Fibroblast of lung (primary cell): ENCODE results near the gene FOXP2. TPM values are rescaled to one million over a fixed set of nuclear protein-coding genes. Genes with fewer than 3 reads are reported as not detected.
A peak's percentile ranks its signal among the peaks of the same experiment; 100 is the strongest.

ENCODE experiments used
- DNase-seq, 2 donors: peaks; one replicate each; pipeline versions ENCODE4 v3.0.0 to v3.0.0-alpha.2; 2010; ENCODE audit warnings: low read depth in 2 of 2
- H2AFZ ChIP-seq: 2 replicates; pipeline ENCODE4 v1.5.1; 2012; ENCODE audit warnings: low read length, control low read depth, inconsistent platforms
- H3K27ac ChIP-seq: 2 replicates; pipeline ENCODE4 v1.5.1; 2011; ENCODE audit warnings: low read length, control low read depth; ENCODE audit not compliant: insufficient read depth
- H3K27me3 ChIP-seq: 2 replicates; pipeline ENCODE4 v1.5.1; 2011; ENCODE audit warnings: mild to moderate bottlenecking, low read length; ENCODE audit not compliant: control insufficient read depth, insufficient read depth
- H3K36me3 ChIP-seq: 2 replicates; pipeline ENCODE4 v1.5.1; 2011; ENCODE audit warnings: low read length; ENCODE audit not compliant: control insufficient read depth, insufficient read depth
- H3K4me1 ChIP-seq: 2 replicates; pipeline ENCODE4 v1.5.1; 2011; ENCODE audit warnings: low read length; ENCODE audit not compliant: control insufficient read depth, insufficient read depth; ENCODE audit errors: extremely low read depth
- H3K4me2 ChIP-seq: 2 replicates; pipeline ENCODE4 v1.5.1; 2011; ENCODE audit warnings: low read length, control low read depth; ENCODE audit not compliant: insufficient read depth; ENCODE audit errors: extremely low read depth
- H3K4me3 ChIP-seq, 4 experiments: fragments of 200-600 bp in 1 of 4; sonication (generic) in 1 of 4; replicated peaks in 1 of 4; 2 replicates each; pipeline ENCODE4 v1.5.1; 2011 to 2016; ENCODE audit warnings: low read length in 4 of 4, low read depth in 3 of 4, mild to moderate bottlenecking in 3 of 4, control low read depth in 2 of 4, inconsistent platforms in 1 of 4, mixed read lengths in 1 of 4; ENCODE audit not compliant: insufficient read depth in 1 of 4; ENCODE audit errors: control extremely low read depth in 1 of 4
- H3K79me2 ChIP-seq: 2 replicates; pipeline ENCODE4 v1.5.1; 2012; ENCODE audit warnings: mild to moderate bottlenecking, low read length, inconsistent platforms; ENCODE audit not compliant: control insufficient read depth, insufficient read depth
- H3K9ac ChIP-seq: 2 replicates; pipeline ENCODE4 v1.5.1; 2011; ENCODE audit warnings: mild to moderate bottlenecking, low read length, control low read depth; ENCODE audit not compliant: insufficient read depth
- H3K9me3 ChIP-seq: 2 replicates; pipeline ENCODE4 v1.5.1; 2012; ENCODE audit warnings: low read depth, low read length; ENCODE audit not compliant: control insufficient read depth, insufficient read depth
- H4K20me1 ChIP-seq: 2 replicates; pipeline ENCODE4 v1.5.1; 2011; ENCODE audit warnings: low read length; ENCODE audit not compliant: control insufficient read depth, insufficient read depth; ENCODE audit errors: extremely low read depth
- CTCF ChIP-seq, 2 donors: IDR thresholded peaks in 1 of 2; conservative IDR thresholded peaks in 1 of 2; 1 replicate in 1 of 2; 2 replicates in 1 of 2; pipeline ENCODE4 v1.5.1; 2011 to 2012; ENCODE audit warnings: low read length in 2 of 2, control low read depth in 1 of 2, inconsistent platforms in 1 of 2, low read depth in 1 of 2, mild to moderate bottlenecking in 1 of 2
- EZH2 ChIP-seq: IDR thresholded peaks from 2 replicates; pipeline ENCODE4 v1.5.1; 2012; ENCODE audit warnings: low read length, control low read depth, mild to moderate bottlenecking; ENCODE audit errors: missing control alignments
- polyA minus RNA-seq: library from RNA; depleted of rRNA, polyadenylated mRNA; stranded (reverse); fragments of >200 nt; gene quantifications from 2 replicates; pipeline ENCODE4 v1.2.3, GENCODE V29; 2011; ENCODE audit warnings: low replicate concordance
- polyA plus RNA-seq, 2 donors: library from polyadenylated mRNA; depleted of rRNA in 1 of 2; stranded (reverse) in 1 of 2; unstranded in 1 of 2; fragments of >200 nt; gene quantifications; 2 replicates each; pipeline ENCODE4 v1.2.1, GENCODE V29; 2011 to 2012; ENCODE audit warnings: missing spikeins in 1 of 2
- total RNA-seq: library from RNA; depleted of rRNA; stranded (reverse); fragments of >200 nt; gene quantifications from 2 replicates; pipeline ENCODE4 v1.2.1, GENCODE V29; 2014

Gene FOXP2
- total RNA-seq: 4.9 and 8.4 TPM in 2 replicates
- 2.8 and 5.4 TPM in 2 replicates for polyA plus RNA-seq
- polyA plus RNA-seq (2012): 1.2 and 2.7 TPM in 2 replicates
- 1.3 and 4.4 TPM in 2 replicates for polyA minus RNA-seq

GRCh38 chr7:114414156-114415063 lies at the start of gene FOXP2:
Gene FOXP2, plus strand, starts transcription at chr7:114414815. Its CDS starts 11,697 bp downstream, at chr7:114426512.
- Histone ChIP-seq H3K27ac (no peak within 1 kb of the TSS), H2AFZ (peak within 1 kb of the TSS; percentile 65), H3K9me3 (no peaks in the 10 kb centered on the region), H4K20me1 (no peaks in the 10 kb centered on the region), H3K9ac (no peak within 1 kb of the TSS), H3K36me3 (no peaks in the 10 kb centered on the region), H3K27me3 (no peaks in the 10 kb centered on the region), H3K79me2 (no peaks in the 10 kb centered on the region), H3K4me2 (peak within 1 kb of the TSS; percentile 64), H3K4me3 (peak within 1 kb of the TSS; percentile 3 to 76 (median 22)), H3K4me1 (peaks cover 3% of the 10 kb centered on the region)
- no peak for TF ChIP-seq EZH2
- TF ChIP-seq CTCF (conservative IDR thresholded peaks at IDR 0.05 in 1 of 2, IDR thresholded peaks at IDR 0.05 in 1 of 2; ENCODE audit: low read depth in 1 of 2, low read length in 2 of 2): no peak
- peak; percentile 46 to 81 for DNase-seq

- no peak overlapping the region for H3K9ac ChIP-seq
- H3K27ac ChIP-seq: no peak overlapping the region
- no peak for DNase-seq
- no peaks in the 10 kb centered on the region for H3K4me1 ChIP-seq
- H2AFZ ChIP-seq: no peak overlapping the region
- H4K20me1 ChIP-seq: no peaks in the 10 kb centered on the region
- TF ChIP-seq CTCF (conservative IDR thresholded peaks at IDR 0.05 in 1 of 2, IDR thresholded peaks at IDR 0.05 in 1 of 2; ENCODE audit: low read depth in 1 of 2, low read length in 2 of 2): no peak
- no peak for TF ChIP-seq EZH2
- H3K4me3 ChIP-seq: no peak overlapping the region
- no peaks in the 10 kb centered on the region for H3K9me3 ChIP-seq
- H3K4me2 ChIP-seq: no peak overlapping the region
- no peaks in the 10 kb centered on the region for H3K79me2 ChIP-seq
- H3K27me3 ChIP-seq: no peaks in the 10 kb centered on the region
- no peaks in the 10 kb centered on the region for H3K36me3 ChIP-seq
Observed at GRCh38 chr7:114365791-114366190, 48.8 kb upstream of the FOXP2 start.

- Histone ChIP-seq H3K4me1 (no peaks in the 10 kb centered on the region), H4K20me1 (no peaks in the 10 kb centered on the region), H3K79me2 (no peaks in the 10 kb centered on the region), H3K4me2 (no peak overlapping the region), H3K9me3 (no peaks in the 10 kb centered on the region), H3K4me3 (no peak overlapping the region), H3K27me3 (no peaks in the 10 kb centered on the region), H3K36me3 (no peaks in the 10 kb centered on the region), H3K27ac (no peak overlapping the region), H3K9ac (no peak overlapping the region), H2AFZ (no peak overlapping the region)
- TF ChIP-seq CTCF (conservative IDR thresholded peaks at IDR 0.05 in 1 of 2, IDR thresholded peaks at IDR 0.05 in 1 of 2; ENCODE audit: low read depth in 1 of 2, low read length in 2 of 2): no peak
- TF ChIP-seq EZH2: no peak
- no peak for DNase-seq
Observed at GRCh38 chr7:114368492-114368891, 46.1 kb upstream of the FOXP2 start.
